Trophoblast cell (in vitro differentiated cells and primary cell): ENCODE results near the gene HMCN2.
A peak's percentile ranks its signal among the peaks of the same experiment; 100 is the strongest.

ENCODE experiments used
- DNase-seq, 2 donors: peaks; one replicate each; pipeline ENCODE4 v3.0.0-alpha.2; 2016
- H2AFZ ChIP-seq: 2 replicates; pipeline ENCODE4 v1.6.1; 2013; ENCODE audit warnings: low read length, moderate library complexity, mild to moderate bottlenecking; ENCODE audit not compliant: insufficient read depth, poor library complexity
- H2AK5ac ChIP-seq: 2 replicates; pipeline ENCODE4 v1.6.1; 2013; ENCODE audit warnings: mild to moderate bottlenecking, low read length
- H2BK120ac ChIP-seq: 2 replicates; pipeline ENCODE4 v1.6.1; 2013; ENCODE audit warnings: low read length, mild to moderate bottlenecking, moderate library complexity; ENCODE audit not compliant: insufficient read depth, poor library complexity
- H2BK12ac ChIP-seq: 2 replicates; pipeline ENCODE4 v1.6.1; 2013; ENCODE audit warnings: mild to moderate bottlenecking, low read length, moderate library complexity
- H2BK5ac ChIP-seq: 2 replicates; pipeline ENCODE4 v1.6.1; 2013; ENCODE audit warnings: low read length, low read depth, moderate library complexity, mild to moderate bottlenecking; ENCODE audit not compliant: poor library complexity
- H3K14ac ChIP-seq: 2 replicates; pipeline ENCODE4 v1.6.1; 2013; ENCODE audit warnings: mild to moderate bottlenecking, low read length
- H3K18ac ChIP-seq: 2 replicates; pipeline ENCODE4 v1.6.1; 2013; ENCODE audit warnings: mild to moderate bottlenecking, low read length
- H3K23ac ChIP-seq: 2 replicates; pipeline ENCODE4 v1.6.1; 2013; ENCODE audit warnings: low read length
- H3K27ac ChIP-seq: 2 replicates; pipeline ENCODE4 v1.5.1; 2013; ENCODE audit warnings: low read depth, mild to moderate bottlenecking, inconsistent platforms, low read length, moderate library complexity
- H3K27me3 ChIP-seq: 2 replicates; pipeline ENCODE4 v1.6.1; 2013; ENCODE audit warnings: inconsistent platforms, mild to moderate bottlenecking, low read length, moderate library complexity; ENCODE audit not compliant: insufficient read depth
- H3K36me3 ChIP-seq, 2 experiments: 1 replicate in 1 of 2; 2 replicates in 1 of 2; pipeline ENCODE4 v1.6.1; 2013; ENCODE audit warnings: low read length in 2 of 2, mild to moderate bottlenecking in 2 of 2, moderate library complexity in 1 of 2; ENCODE audit not compliant: insufficient read depth in 2 of 2, control insufficient read depth in 1 of 2
- H3K4ac ChIP-seq: 2 replicates; pipeline ENCODE4 v1.6.1; 2013; ENCODE audit warnings: low read depth, mild to moderate bottlenecking, low read length, moderate library complexity
- H3K4me1 ChIP-seq, 2 experiments: 1 replicate in 1 of 2; 2 replicates in 1 of 2; pipeline ENCODE4 v1.6.1; 2013; ENCODE audit warnings: low read length in 2 of 2, mild to moderate bottlenecking in 2 of 2, moderate library complexity in 1 of 2; ENCODE audit not compliant: insufficient read depth in 2 of 2, control insufficient read depth in 1 of 2
- H3K4me2 ChIP-seq: 2 replicates; pipeline ENCODE4 v1.6.1; 2013; ENCODE audit warnings: inconsistent platforms, mild to moderate bottlenecking, low read length, moderate library complexity
- H3K4me3 ChIP-seq: 2 replicates; pipeline ENCODE4 v1.5.1; 2013; ENCODE audit warnings: mild to moderate bottlenecking, low read depth, low read length, inconsistent platforms
- H3K79me1 ChIP-seq: one replicate; pipeline ENCODE4 v1.6.1; 2013; ENCODE audit warnings: low read length
- H3K79me2 ChIP-seq: 2 replicates; pipeline ENCODE4 v1.6.1; 2013; ENCODE audit warnings: low read length, mild to moderate bottlenecking; ENCODE audit not compliant: control insufficient read depth, insufficient read depth, poor library complexity
- H3K9ac ChIP-seq: 2 replicates; pipeline ENCODE4 v1.6.1; 2013; ENCODE audit warnings: mild to moderate bottlenecking, low read length
- H3K9me3 ChIP-seq: 2 replicates; pipeline ENCODE4 v1.6.1; 2013; ENCODE audit warnings: low read depth, mild to moderate bottlenecking, control low read depth, inconsistent platforms, low read length; ENCODE audit not compliant: insufficient read depth
- H4K12ac ChIP-seq: 2 replicates; pipeline ENCODE4 v1.6.1; 2013; ENCODE audit warnings: low read depth, mild to moderate bottlenecking, low read length, moderate library complexity
- H4K8ac ChIP-seq: 2 replicates; pipeline ENCODE4 v1.6.1; 2013; ENCODE audit warnings: low read depth, mild to moderate bottlenecking, low read length, moderate library complexity
- H4K91ac ChIP-seq: one replicate; pipeline ENCODE4 v1.6.1; 2013; ENCODE audit warnings: low read depth, mild to moderate bottlenecking, low read length, moderate library complexity
- WGBS: extraction: QIAGEN DNeasy Blood & Tissue Kit; methylation state at CpG from one replicate; pipeline ENCODE4 v1.1.7; 2013; ENCODE audit warnings: missing lambda C conversion rate; ENCODE audit not compliant: insufficient read length, insufficient coverage; ENCODE audit errors: extremely low coverage; 5-methylcytosine and 5-hydroxymethylcytosine counted together

Gene HMCN2

GRCh38 chr9:130262771-130263170 is 2.8 kb upstream of the HMCN2 start:
- Histone ChIP-seq H3K4me3 (no peak overlapping the region), H3K18ac (no peak overlapping the region), H3K23ac (no peak overlapping the region), H2BK12ac (no peak overlapping the region), H2AFZ (no peak overlapping the region), H3K14ac (no peak overlapping the region), H2BK5ac (no peak overlapping the region), H3K79me2 (no peaks in the 10 kb centered on the region), H4K91ac (no peak overlapping the region), H2BK120ac (no peak overlapping the region), H3K27me3 (no peaks in the 10 kb centered on the region), H3K4me1 (peaks cover 12 to 20% of the 10 kb centered on the region in 2 experiments), H3K4me2 (no peak overlapping the region), H3K79me1 (no peaks in the 10 kb centered on the region), H3K9me3 (no peaks in the 10 kb centered on the region), H3K27ac (no peak overlapping the region), H4K8ac (no peak overlapping the region), H2AK5ac (no peak overlapping the region), H3K9ac (no peak overlapping the region), H3K36me3 (no peaks in the 10 kb centered on the region), H3K4ac (no peak overlapping the region), H4K12ac (no peak overlapping the region)
- no CpG with 5 or more reads among the region's 7 CpGs for WGBS
- DNase-seq, result no peak

- H2AFZ ChIP-seq, result no peak overlapping the region
- no peak overlapping the region for H2BK12ac ChIP-seq
- H3K27me3 ChIP-seq, result no peaks in the 10 kb centered on the region
- peaks cover 17 to 27% of the 10 kb centered on the region in 2 experiments for H3K4me1 ChIP-seq
- no peak overlapping the region for H4K91ac ChIP-seq
- H2BK5ac ChIP-seq, result no peak overlapping the region
- no peaks in the 10 kb centered on the region for H3K79me2 ChIP-seq
- WGBS, result no CpG with 5 or more reads among the region's 10 CpGs
- H3K23ac ChIP-seq, result no peak overlapping the region
- H4K8ac ChIP-seq, result no peak overlapping the region
- H3K14ac ChIP-seq, result no peak overlapping the region
- peak overlapping the region; percentile 46 for H4K12ac ChIP-seq
- H3K4me2 ChIP-seq, result no peak overlapping the region
- no peak overlapping the region for H3K18ac ChIP-seq
- peaks cover 2% of the 10 kb centered on the region for H3K79me1 ChIP-seq
- H3K9ac ChIP-seq, result no peak overlapping the region
- H3K4ac ChIP-seq, result no peak overlapping the region
- H3K4me3 ChIP-seq, result no peak overlapping the region
- no peaks in the 10 kb centered on the region for H3K36me3 ChIP-seq
- H2AK5ac ChIP-seq, result no peak overlapping the region
- H2BK120ac ChIP-seq, result no peak overlapping the region
- H3K9me3 ChIP-seq, result peaks cover 2% of the 10 kb centered on the region
- H3K27ac ChIP-seq, result no peak overlapping the region
- DNase-seq, result no peak
These were observed 1.8 kb upstream of the HMCN2 start for GRCh38 chr9:130263601-130264413.

DNA sequence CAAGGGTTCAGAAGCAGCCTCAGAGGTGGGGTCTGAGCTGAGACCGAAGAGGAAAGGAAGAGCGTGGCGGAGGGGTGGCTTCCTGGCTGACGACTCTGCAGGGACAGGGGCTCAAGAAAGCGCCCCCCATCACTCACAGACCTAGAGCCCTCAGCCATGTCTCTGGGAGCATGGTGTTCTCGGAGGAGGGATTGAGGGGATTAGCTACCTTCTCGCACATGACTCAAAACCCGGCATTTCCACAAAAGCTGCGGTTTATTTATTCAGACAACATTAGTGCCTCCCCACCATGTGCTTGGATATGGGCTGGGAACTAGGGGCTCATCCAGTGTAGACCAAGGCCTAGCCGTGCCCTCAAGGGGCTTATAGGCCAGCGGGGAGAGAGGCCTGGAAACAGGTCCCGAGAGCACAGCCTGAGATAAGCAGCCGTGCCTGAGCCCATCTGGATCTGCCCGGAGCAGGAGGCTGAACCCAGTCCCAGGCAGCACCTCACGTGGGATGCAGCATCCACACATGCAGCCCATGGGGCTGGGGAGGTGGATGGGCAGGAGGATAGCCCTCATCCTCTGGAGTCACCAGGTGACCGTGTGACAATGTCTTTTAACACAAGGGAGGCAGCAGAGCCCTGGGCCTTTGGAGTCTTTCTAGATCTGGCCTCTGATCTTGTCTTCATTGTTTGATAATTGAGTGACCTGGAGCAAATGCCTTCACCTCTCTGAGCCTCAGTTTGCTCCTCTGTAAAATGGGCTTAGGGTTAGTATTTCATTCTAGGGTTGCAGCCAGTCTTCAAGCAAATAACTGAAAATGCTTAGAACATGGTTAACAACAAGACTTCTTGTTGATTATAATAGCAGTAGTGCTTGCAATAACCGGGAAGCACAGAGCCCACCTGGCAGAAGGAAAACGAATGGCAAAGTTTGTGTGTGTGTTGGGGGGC is 878 bp upstream of the HMCN2 start:
- Histone ChIP-seq H3K27ac (no peak overlapping the region), H2BK120ac (no peak overlapping the region), H3K14ac (no peak overlapping the region), H3K27me3 (no peaks in the 10 kb centered on the region), H3K23ac (no peak overlapping the region), H3K79me1 (peaks cover 2% of the 10 kb centered on the region), H2BK12ac (no peak overlapping the region), H3K79me2 (no peaks in the 10 kb centered on the region), H2AFZ (no peak overlapping the region), H3K4me3 (no peak overlapping the region), H4K12ac (no peak overlapping the region), H4K91ac (no peak overlapping the region), H4K8ac (no peak overlapping the region), H2AK5ac (peak overlapping the region; percentile 1), H3K4ac (no peak overlapping the region), H3K9ac (no peak overlapping the region), H3K36me3 (no peaks in the 10 kb centered on the region), H2BK5ac (no peak overlapping the region), H3K18ac (no peak overlapping the region), H3K4me2 (peak overlapping the region; percentile 64), H3K9me3 (peaks cover 2% of the 10 kb centered on the region), H3K4me1 (peaks cover 17 to 28% of the 10 kb centered on the region in 2 experiments)
- peak in 1 of 2 donors; percentile 54 for DNase-seq
- WGBS, result no CpG with 5 or more reads among the region's 18 CpGs

GRCh38 chr9:130266236-130267098 is 907 bp downstream of the HMCN2 start:
- H3K27me3 ChIP-seq, result no peaks in the 10 kb centered on the region
- peaks cover 17 to 27% of the 10 kb centered on the region in 2 experiments for H3K4me1 ChIP-seq
- no peak overlapping the region for H4K12ac ChIP-seq
- H2BK12ac ChIP-seq, result no peak overlapping the region
- no peak overlapping the region for H3K23ac ChIP-seq
- no peak overlapping the region for H3K14ac ChIP-seq
- H3K18ac ChIP-seq, result peak overlapping the region; percentile 55
- no peaks in the 10 kb centered on the region for H3K79me2 ChIP-seq
- no peak overlapping the region for H3K27ac ChIP-seq
- H3K4me3 ChIP-seq, result peak overlapping the region; percentile 30
- peaks cover 2% of the 10 kb centered on the region for H3K79me1 ChIP-seq
- H2AFZ ChIP-seq, result peak overlapping the region; percentile 81
- H2AK5ac ChIP-seq, result no peak overlapping the region
- peak; percentile 95 to 98 for DNase-seq
- no peak overlapping the region for H2BK5ac ChIP-seq
- H3K36me3 ChIP-seq, result no peaks in the 10 kb centered on the region
- H3K4ac ChIP-seq, result no peak overlapping the region
- H3K9ac ChIP-seq, result no peak overlapping the region
- no CpG with 5 or more reads among the region's 41 CpGs for WGBS
- peak overlapping the region; percentile 15 for H4K8ac ChIP-seq
- H3K4me2 ChIP-seq, result peak overlapping the region; percentile 64
- H3K9me3 ChIP-seq, result peaks cover 2% of the 10 kb centered on the region
- no peak overlapping the region for H2BK120ac ChIP-seq
- peak overlapping the region; percentile 44 for H4K91ac ChIP-seq
